Duodenal mucosa (tissue), 2 donors: ENCODE data around the gene FOXO1.
"Not testable (repeated sequence)": the region's sequence is repeated elsewhere in the genome, so short reads cannot be mapped to it uniquely, and the experiment has no call there.

Source experiments
- H3K27ac ChIP-seq: one replicate; pipeline ENCODE4 v1.7.0; 2013; ENCODE audit warnings: low read depth, low read length
- H3K27me3 ChIP-seq, 2 donors: one replicate each; pipeline ENCODE4 v1.7.0; 2013; ENCODE audit warnings: low read length in 2 of 2, control low read depth in 1 of 2; ENCODE audit not compliant: insufficient read depth in 2 of 2, control insufficient read depth in 1 of 2
- H3K36me3 ChIP-seq, 2 donors: one replicate each; pipeline ENCODE4 v1.7.0; 2013; ENCODE audit warnings: low read length in 2 of 2, control low read depth in 1 of 2; ENCODE audit not compliant: insufficient read depth in 2 of 2, control insufficient read depth in 1 of 2
- H3K4me1 ChIP-seq, 2 donors: one replicate each; pipeline ENCODE4 v1.7.0; 2013; ENCODE audit warnings: low read length in 2 of 2, control low read depth in 1 of 2; ENCODE audit not compliant: insufficient read depth in 2 of 2, control insufficient read depth in 1 of 2
- H3K4me3 ChIP-seq, 2 donors: one replicate each; pipeline ENCODE4 v1.7.0; 2013; ENCODE audit warnings: low read length in 2 of 2, low read depth in 1 of 2
- H3K9ac ChIP-seq, 2 donors: one replicate each; pipeline ENCODE4 v1.7.0; 2013; ENCODE audit warnings: low read length in 2 of 2, low read depth in 1 of 2
- H3K9me3 ChIP-seq, 2 donors: one replicate each; pipeline ENCODE4 v1.7.0; 2013; ENCODE audit warnings: low read length in 2 of 2, control low read depth in 1 of 2; ENCODE audit not compliant: control insufficient read depth in 1 of 2

Gene FOXO1

GRCh38 chr13:40666933-40667621, 636 bp upstream of the FOXO1 start:
- peak overlapping the region; percentile 71 to 76 for H3K4me3 ChIP-seq
- no peaks in the 10 kb centered on the region for H3K27me3 ChIP-seq
- H3K36me3 ChIP-seq, result peaks cover 0 to 3% of the 10 kb centered on the region in 2 donors
- H3K9ac ChIP-seq, result peak overlapping the region; percentile 68 to 69
- peak overlapping the region; percentile 46 for H3K27ac ChIP-seq
- H3K4me1 ChIP-seq, result peaks cover 10 to 23% of the 10 kb centered on the region in 2 donors
- H3K9me3 ChIP-seq, result no peaks in the 10 kb centered on the region

GRCh38 chr13:40665126-40666044, 1.1 kb downstream of the FOXO1 start:
- peaks cover 0 to 3% of the 10 kb centered on the region in 2 donors for H3K36me3 ChIP-seq
- peak overlapping the region; percentile 82 to 92 for H3K9ac ChIP-seq
- peaks cover 12 to 21% of the 10 kb centered on the region in 2 donors for H3K4me1 ChIP-seq
- peak overlapping the region; percentile 95 for H3K27ac ChIP-seq
- no peaks in the 10 kb centered on the region for H3K27me3 ChIP-seq
- peak overlapping the region; percentile 89 to 95 for H3K4me3 ChIP-seq
- H3K9me3 ChIP-seq, result no peaks in the 10 kb centered on the region

- no peaks in the 10 kb centered on the region for H3K9me3 ChIP-seq
- H3K36me3 ChIP-seq, result peaks cover 0 to 3% of the 10 kb centered on the region in 2 donors
- peak overlapping the region; percentile 82 to 94 for H3K9ac ChIP-seq
- H3K27me3 ChIP-seq, result no peaks in the 10 kb centered on the region
- peaks cover 14 to 21% of the 10 kb centered on the region in 2 donors for H3K4me1 ChIP-seq
- peak overlapping the region; percentile 92 for H3K27ac ChIP-seq
- peak overlapping the region; percentile 89 to 95 for H3K4me3 ChIP-seq
These were observed 1.9 kb downstream of the FOXO1 start for GRCh38 chr13:40664350-40665125.

GRCh38 chr13:40664100-40664349, 2.4 kb downstream of the FOXO1 start:
- Histone ChIP-seq H3K27ac (peak overlapping the region; percentile 92), H3K4me1 (peaks cover 14 to 21% of the 10 kb centered on the region in 2 donors)
- H3K27me3 ChIP-seq, result not testable (repeated sequence)

GRCh38 chr13:40662866-40663265, 3.6 kb downstream of the FOXO1 start:
- peaks cover 0 to 3% of the 10 kb centered on the region in 2 donors for H3K36me3 ChIP-seq
- H3K27me3 ChIP-seq, result no peaks in the 10 kb centered on the region
- H3K9me3 ChIP-seq, result no peaks in the 10 kb centered on the region
- H3K4me3 ChIP-seq, result no peak overlapping the region
- peaks cover 9 to 22% of the 10 kb centered on the region in 2 donors for H3K4me1 ChIP-seq
- H3K9ac ChIP-seq, result no peak overlapping the region
- no peak overlapping the region for H3K27ac ChIP-seq

More at GRCh38 chr13:40664100-40664349, 2.4 kb downstream of the FOXO1 start:
- Histone ChIP-seq H3K4me3 (peak overlapping the region; percentile 89 to 95), H3K9ac (peak overlapping the region; percentile 82 to 94)
- H3K9me3 ChIP-seq, H3K36me3 ChIP-seq: not testable (repeated sequence)

- no peak overlapping the region for H3K9ac ChIP-seq
These were observed 4.4 kb downstream of the FOXO1 start for GRCh38 chr13:40661875-40662665.

GRCh38 chr13:40660692-40661091, 5.7 kb downstream of the FOXO1 start:
- Histone ChIP-seq H3K9me3 (no peaks in the 10 kb centered on the region), H3K27ac (no peak overlapping the region), H3K36me3 (peaks cover 0 to 3% of the 10 kb centered on the region in 2 donors), H3K9ac (no peak overlapping the region), H3K4me1 (peaks cover 4 to 19% of the 10 kb centered on the region in 2 donors), H3K4me3 (no peak overlapping the region), H3K27me3 (no peaks in the 10 kb centered on the region)

More at GRCh38 chr13:40661875-40662665, 4.4 kb downstream of the FOXO1 start:
- Histone ChIP-seq H3K36me3 (peaks cover 0 to 3% of the 10 kb centered on the region in 2 donors), H3K4me3 (no peak overlapping the region), H3K27me3 (no peaks in the 10 kb centered on the region), H3K9me3 (no peaks in the 10 kb centered on the region), H3K4me1 (peaks cover 4 to 19% of the 10 kb centered on the region in 2 donors), H3K27ac (no peak overlapping the region)

GRCh38 chr13:40660141-40660664, 6.2 kb downstream of the FOXO1 start:
- H3K27ac ChIP-seq, result no peak overlapping the region
- H3K4me3 ChIP-seq, result no peak overlapping the region
- peaks cover 4 to 19% of the 10 kb centered on the region in 2 donors for H3K4me1 ChIP-seq
- peaks cover 0 to under 1% of the 10 kb centered on the region in 2 donors for H3K36me3 ChIP-seq
- H3K27me3 ChIP-seq, result no peaks in the 10 kb centered on the region
- no peaks in the 10 kb centered on the region for H3K9me3 ChIP-seq
- H3K9ac ChIP-seq, result no peak overlapping the region

GRCh38 chr13:40657951-40658350, 8.5 kb downstream of the FOXO1 start:
- H3K9me3 ChIP-seq, result no peaks in the 10 kb centered on the region
- H3K4me3 ChIP-seq, result no peak overlapping the region
- H3K4me1 ChIP-seq, result peaks cover 10 to 22% of the 10 kb centered on the region in 2 donors
- no peak overlapping the region for H3K27ac ChIP-seq
- H3K36me3 ChIP-seq, result no peaks in the 10 kb centered on the region
- no peak overlapping the region for H3K9ac ChIP-seq
- H3K27me3 ChIP-seq, result no peaks in the 10 kb centered on the region
